GM12878 (cell line): ENCODE data around the gene SPATA6.

Experiments used
- POLR2A ChIP-seq: IDR thresholded peaks from 2 replicates; pipeline ENCODE4 v1.6.1; 2011; ENCODE audit warnings: low read depth, mild to moderate bottlenecking, low read length
- POLR2AphosphoS2 ChIP-seq: IDR thresholded peaks from 2 replicates; pipeline ENCODE4 v1.6.1; 2011; ENCODE audit warnings: low read depth, mild to moderate bottlenecking, low read length, improper control_type of control experiment, moderate library complexity
- POLR2AphosphoS5 ChIP-seq: IDR thresholded peaks from 2 replicates; pipeline ENCODE4 v1.6.1; 2011; ENCODE audit warnings: mild to moderate bottlenecking, low read length, inconsistent platforms
- SMAD1 ChIP-seq: fragments of 450-650 bp; IDR thresholded peaks from 2 replicates; pipeline ENCODE4 v1.6.1; 2018; ENCODE audit warnings: mild to moderate bottlenecking, low read depth; ENCODE audit not compliant: partially characterized antibody
- TF ChIP-seq, protein P1 (sequence below), 3 experiments: IDR thresholded peaks in 2 of 3; conservative IDR thresholded peaks in 1 of 3; 2 replicates each; pipeline ENCODE4 v1.5.1; 2011; ENCODE audit warnings: low read depth in 3 of 3, low read length in 3 of 3, mild to moderate bottlenecking in 3 of 3, control low read depth in 2 of 3, moderate library complexity in 2 of 3, inconsistent platforms in 1 of 3, mixed read lengths in 1 of 3; ENCODE audit not compliant: control insufficient read depth in 2 of 3, insufficient read depth in 1 of 3; ENCODE audit errors: extremely low read depth in 1 of 3
- TF ChIP-seq, protein P2 (sequence below): IDR thresholded peaks from 2 replicates; pipeline ENCODE4 v1.6.1; 2011; ENCODE audit warnings: low read depth, mild to moderate bottlenecking, low read length, moderate library complexity, borderline replicate concordance; ENCODE audit errors: extremely low read depth

DNA sequence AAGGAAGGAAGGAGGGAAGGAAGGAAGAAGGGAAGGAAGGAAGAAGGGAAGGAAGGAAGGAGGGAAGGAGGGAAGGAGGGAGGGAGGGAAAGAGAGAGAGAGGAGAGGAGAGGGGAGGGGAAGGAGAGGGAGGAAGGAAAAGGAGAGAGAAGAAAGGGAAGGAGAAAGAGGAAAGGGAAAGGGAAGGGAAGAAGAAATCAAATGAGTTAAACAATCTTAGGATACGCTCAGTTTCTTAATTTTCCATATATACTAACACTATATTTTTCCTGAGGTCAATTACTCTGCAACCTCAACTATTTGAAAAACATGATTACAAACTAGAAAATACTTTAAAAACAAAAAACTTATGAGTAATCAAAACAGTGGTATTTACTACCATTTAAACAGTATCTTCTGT, 53.3 kb downstream of the SPATA6 start:
- TF ChIP-seq, protein P1, sequence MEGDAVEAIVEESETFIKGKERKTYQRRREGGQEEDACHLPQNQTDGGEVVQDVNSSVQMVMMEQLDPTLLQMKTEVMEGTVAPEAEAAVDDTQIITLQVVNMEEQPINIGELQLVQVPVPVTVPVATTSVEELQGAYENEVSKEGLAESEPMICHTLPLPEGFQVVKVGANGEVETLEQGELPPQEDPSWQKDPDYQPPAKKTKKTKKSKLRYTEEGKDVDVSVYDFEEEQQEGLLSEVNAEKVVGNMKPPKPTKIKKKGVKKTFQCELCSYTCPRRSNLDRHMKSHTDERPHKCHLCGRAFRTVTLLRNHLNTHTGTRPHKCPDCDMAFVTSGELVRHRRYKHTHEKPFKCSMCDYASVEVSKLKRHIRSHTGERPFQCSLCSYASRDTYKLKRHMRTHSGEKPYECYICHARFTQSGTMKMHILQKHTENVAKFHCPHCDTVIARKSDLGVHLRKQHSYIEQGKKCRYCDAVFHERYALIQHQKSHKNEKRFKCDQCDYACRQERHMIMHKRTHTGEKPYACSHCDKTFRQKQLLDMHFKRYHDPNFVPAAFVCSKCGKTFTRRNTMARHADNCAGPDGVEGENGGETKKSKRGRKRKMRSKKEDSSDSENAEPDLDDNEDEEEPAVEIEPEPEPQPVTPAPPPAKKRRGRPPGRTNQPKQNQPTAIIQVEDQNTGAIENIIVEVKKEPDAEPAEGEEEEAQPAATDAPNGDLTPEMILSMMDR (IDR thresholded peaks at IDR 0.05 in 2 of 3, conservative IDR thresholded peaks at IDR 0.05 in 1 of 3; ENCODE audit: control insufficient read depth in 2 of 3, extremely low read depth in 1 of 3, insufficient read depth in 1 of 3, low read depth in 3 of 3, low read length in 3 of 3) = no peak
- TF ChIP-seq POLR2AphosphoS2 (no peak), POLR2AphosphoS5 (no peak), POLR2A (no peak), SMAD1 (no peak)
- TF ChIP-seq, protein P2, sequence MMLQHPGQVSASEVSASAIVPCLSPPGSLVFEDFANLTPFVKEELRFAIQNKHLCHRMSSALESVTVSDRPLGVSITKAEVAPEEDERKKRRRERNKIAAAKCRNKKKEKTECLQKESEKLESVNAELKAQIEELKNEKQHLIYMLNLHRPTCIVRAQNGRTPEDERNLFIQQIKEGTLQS = no peak
